OCI-LY7 (cell line): ENCODE data around the gene SYT13. TPM values are rescaled to one million over a fixed set of nuclear protein-coding genes. Genes with fewer than 3 reads are reported as not detected.

ENCODE experiments used
- BruUV-seq: library from RNA; stranded (reverse); fragments of 400-500 nt; replicated peaks from 2 replicates; lab custom pipeline; 2021; lab: Mats Ljungman, UMichigan
- CTCF ChIA-PET: fragments of 300-600 bp; sonication (Branson Sonifier 250); formaldehyde crosslinking; loops from one replicate; lab custom pipeline; 2022; ENCODE audit warnings: antibody characterized with exemption; ENCODE audit not compliant: unreplicated experiment; lab: Charles Lee
- POLR2A ChIA-PET: fragments of 300-600 bp; sonication (Branson Sonifier 250); formaldehyde crosslinking; loops from one replicate; lab custom pipeline; 2022; ENCODE audit warnings: antibody characterized with exemption; lab: Charles Lee
- DNase-seq: peaks from one replicate; pipeline ENCODE4 v3.0.0-alpha.2; 2015; ENCODE audit warnings: low spot score
- H2AFZ ChIP-seq: fragments of 200-600 bp; sonication (generic), shearing (Covaris generic); 2 replicates; pipeline ENCODE4 v1.6.1; 2014; ENCODE audit warnings: mild to moderate bottlenecking, antibody characterized with exemption, low read length, moderate library complexity
- H3K27ac ChIP-seq: fragments of 200-600 bp; sonication (generic); 2 replicates; pipeline ENCODE4 v1.5.1; 2014; ENCODE audit warnings: mixed run types, low read depth, mild to moderate bottlenecking, moderate library complexity, low read length, inconsistent platforms; ENCODE audit not compliant: poor library complexity, severe bottlenecking
- H3K36me3 ChIP-seq: fragments of 200-600 bp; sonication (generic); 2 replicates; pipeline ENCODE4 v1.6.1; 2014; ENCODE audit warnings: mild to moderate bottlenecking, antibody characterized with exemption, low read length, moderate library complexity, mixed read lengths; ENCODE audit not compliant: insufficient read depth
- H3K4me1 ChIP-seq: fragments of 200-600 bp; sonication (generic); 2 replicates; pipeline ENCODE4 v1.5.1; 2014; ENCODE audit warnings: mild to moderate bottlenecking, low read length; ENCODE audit not compliant: insufficient read depth, poor library complexity, severe bottlenecking
- H3K4me2 ChIP-seq: fragments of 200-600 bp; sonication (generic); 2 replicates; pipeline ENCODE4 v1.6.1; 2014; ENCODE audit warnings: mild to moderate bottlenecking, low read length
- H3K4me3 ChIP-seq: fragments of 200-600 bp; sonication (generic); 2 replicates; pipeline ENCODE4 v1.5.1; 2014; ENCODE audit warnings: mild to moderate bottlenecking, low read depth, low read length; ENCODE audit not compliant: poor library complexity, severe bottlenecking
- H3K79me2 ChIP-seq: fragments of 200-600 bp; sonication (generic); 2 replicates; pipeline ENCODE4 v1.6.1; 2016; ENCODE audit warnings: low read depth, mild to moderate bottlenecking, low read length, moderate library complexity, mixed read lengths; ENCODE audit not compliant: insufficient read depth
- H3K9me2 ChIP-seq: fragments of 200-600 bp; sonication (generic); 2 replicates; pipeline ENCODE4 v1.6.1; 2016; ENCODE audit warnings: mild to moderate bottlenecking, low read length, mixed read lengths; ENCODE audit not compliant: insufficient read depth
- H3K9me3 ChIP-seq: fragments of 200-600 bp; sonication (generic); 2 replicates; pipeline ENCODE4 v1.6.1; 2014; ENCODE audit warnings: mild to moderate bottlenecking, mixed run types, low read length, mixed read lengths
- H4K20me1 ChIP-seq: fragments of 200-600 bp; sonication (generic); 2 replicates; pipeline ENCODE4 v1.6.1; 2014; ENCODE audit warnings: mild to moderate bottlenecking, antibody characterized with exemption, low read length, moderate library complexity, mixed read lengths; ENCODE audit not compliant: insufficient read depth
- EZH2phosphoT487 ChIP-seq: fragments of 200-600 bp; sonication (generic); IDR thresholded peaks from 2 replicates; pipeline ENCODE4 v1.6.1; 2018; ENCODE audit warnings: low read depth, borderline replicate concordance, mild to moderate bottlenecking, mixed run types, antibody characterized with exemption, low read length, moderate library complexity, mixed read lengths
- intact Hi-C: fragments of 100-400 bp; cut with micrococcal nuclease; formaldehyde crosslinking; loops from one replicate; pipeline ENCODE4 v1.10.0; 2022; ENCODE audit not compliant: unreplicated experiment
- total RNA-seq, 2 experiments: library from RNA; depleted of rRNA in 1 of 2; stranded (reverse); fragments of >200 nt in 1 of 2; shearing (Covaris generic) in 1 of 2; gene quantifications; 2 replicates each; pipeline ENCODE4 v1.2.3, GENCODE V29; 2014 to 2022
- TF ChIP-seq, protein P1 (sequence below): fragments of 200-600 bp; sonication (generic); conservative IDR thresholded peaks from 2 replicates; pipeline ENCODE4 v1.5.1; 2014; ENCODE audit warnings: mild to moderate bottlenecking, antibody characterized with exemption, low read length, moderate library complexity, mixed read lengths

Gene SYT13
- total RNA-seq, 2 experiments from 2014 or later: not detected

- CTCF ChIA-PET: no interaction called here
- POLR2A ChIA-PET: interaction anchor here (1.2 kb wide), 1 partner anchor 21 kb away, joined by 3 read pairs; no protein-coding TSS in a partner anchor
Measured at GRCh38 chr11:45223496-45223895, 62.6 kb downstream of the SYT13 start.

GRCh38 chr11:45219411-45219810 is 66.7 kb downstream of the SYT13 start:
- BruUV-seq: no TSS peak
- CTCF ChIA-PET: no interaction called here

More at GRCh38 chr11:45223496-45223895, 62.6 kb downstream of the SYT13 start:
- no peaks in the 10 kb centered on the region for H3K79me2 ChIP-seq
- no peak overlapping the region for H3K27ac ChIP-seq
- no peak overlapping the region for H2AFZ ChIP-seq
- no peak overlapping the region for H3K4me3 ChIP-seq
- BruUV-seq: no TSS peak
- no peaks in the 10 kb centered on the region for H3K9me2 ChIP-seq
- H3K4me1 ChIP-seq: no peaks in the 10 kb centered on the region
- TF ChIP-seq, protein P1, sequence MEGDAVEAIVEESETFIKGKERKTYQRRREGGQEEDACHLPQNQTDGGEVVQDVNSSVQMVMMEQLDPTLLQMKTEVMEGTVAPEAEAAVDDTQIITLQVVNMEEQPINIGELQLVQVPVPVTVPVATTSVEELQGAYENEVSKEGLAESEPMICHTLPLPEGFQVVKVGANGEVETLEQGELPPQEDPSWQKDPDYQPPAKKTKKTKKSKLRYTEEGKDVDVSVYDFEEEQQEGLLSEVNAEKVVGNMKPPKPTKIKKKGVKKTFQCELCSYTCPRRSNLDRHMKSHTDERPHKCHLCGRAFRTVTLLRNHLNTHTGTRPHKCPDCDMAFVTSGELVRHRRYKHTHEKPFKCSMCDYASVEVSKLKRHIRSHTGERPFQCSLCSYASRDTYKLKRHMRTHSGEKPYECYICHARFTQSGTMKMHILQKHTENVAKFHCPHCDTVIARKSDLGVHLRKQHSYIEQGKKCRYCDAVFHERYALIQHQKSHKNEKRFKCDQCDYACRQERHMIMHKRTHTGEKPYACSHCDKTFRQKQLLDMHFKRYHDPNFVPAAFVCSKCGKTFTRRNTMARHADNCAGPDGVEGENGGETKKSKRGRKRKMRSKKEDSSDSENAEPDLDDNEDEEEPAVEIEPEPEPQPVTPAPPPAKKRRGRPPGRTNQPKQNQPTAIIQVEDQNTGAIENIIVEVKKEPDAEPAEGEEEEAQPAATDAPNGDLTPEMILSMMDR: no peak
- TF ChIP-seq EZH2phosphoT487: no peak
- no peaks in the 10 kb centered on the region for H3K9me3 ChIP-seq
- no peaks in the 10 kb centered on the region for H4K20me1 ChIP-seq
- no peak for DNase-seq
- intact Hi-C loops: no loop called here
- no peaks in the 10 kb centered on the region for H3K36me3 ChIP-seq
- no peak overlapping the region for H3K4me2 ChIP-seq

GRCh38 chr11:45218705-45219104 is 67.4 kb downstream of the SYT13 start:
- Histone ChIP-seq H2AFZ (no peak overlapping the region), H4K20me1 (no peaks in the 10 kb centered on the region), H3K79me2 (no peaks in the 10 kb centered on the region), H3K4me2 (no peak overlapping the region), H3K4me1 (no peaks in the 10 kb centered on the region), H3K4me3 (no peak overlapping the region), H3K9me2 (no peaks in the 10 kb centered on the region), H3K36me3 (no peaks in the 10 kb centered on the region), H3K9me3 (no peaks in the 10 kb centered on the region), H3K27ac (no peak overlapping the region)
- no TSS peak for BruUV-seq
- DNase-seq: no peak
- ChIA-PET CTCF (no interaction called here), POLR2A (no interaction called here)
- TF ChIP-seq, protein P1: no peak
- intact Hi-C loops: no loop called here

More at GRCh38 chr11:45219411-45219810, 66.7 kb downstream of the SYT13 start:
- no peaks in the 10 kb centered on the region for H3K79me2 ChIP-seq
- intact Hi-C loops: no loop called here
- no peak overlapping the region for H2AFZ ChIP-seq
- H3K27ac ChIP-seq: no peak overlapping the region
- TF ChIP-seq, protein P1: no peak
- no peak for TF ChIP-seq EZH2phosphoT487
- no peak overlapping the region for H3K4me3 ChIP-seq
- no peaks in the 10 kb centered on the region for H3K36me3 ChIP-seq
- POLR2A ChIA-PET: no interaction called here
- no peaks in the 10 kb centered on the region for H3K9me2 ChIP-seq
- H3K9me3 ChIP-seq: no peaks in the 10 kb centered on the region
- no peak for DNase-seq
- H3K4me1 ChIP-seq: no peaks in the 10 kb centered on the region
- no peaks in the 10 kb centered on the region for H4K20me1 ChIP-seq
- no peak overlapping the region for H3K4me2 ChIP-seq
